Measurements from ENCODE around the gene DXO.
"Not testable (repeated sequence)": the region's sequence is repeated elsewhere in the genome, so short reads cannot be mapped to it uniquely, and the experiment has no call there.

- TF ChIP-seq, protein P1, sequence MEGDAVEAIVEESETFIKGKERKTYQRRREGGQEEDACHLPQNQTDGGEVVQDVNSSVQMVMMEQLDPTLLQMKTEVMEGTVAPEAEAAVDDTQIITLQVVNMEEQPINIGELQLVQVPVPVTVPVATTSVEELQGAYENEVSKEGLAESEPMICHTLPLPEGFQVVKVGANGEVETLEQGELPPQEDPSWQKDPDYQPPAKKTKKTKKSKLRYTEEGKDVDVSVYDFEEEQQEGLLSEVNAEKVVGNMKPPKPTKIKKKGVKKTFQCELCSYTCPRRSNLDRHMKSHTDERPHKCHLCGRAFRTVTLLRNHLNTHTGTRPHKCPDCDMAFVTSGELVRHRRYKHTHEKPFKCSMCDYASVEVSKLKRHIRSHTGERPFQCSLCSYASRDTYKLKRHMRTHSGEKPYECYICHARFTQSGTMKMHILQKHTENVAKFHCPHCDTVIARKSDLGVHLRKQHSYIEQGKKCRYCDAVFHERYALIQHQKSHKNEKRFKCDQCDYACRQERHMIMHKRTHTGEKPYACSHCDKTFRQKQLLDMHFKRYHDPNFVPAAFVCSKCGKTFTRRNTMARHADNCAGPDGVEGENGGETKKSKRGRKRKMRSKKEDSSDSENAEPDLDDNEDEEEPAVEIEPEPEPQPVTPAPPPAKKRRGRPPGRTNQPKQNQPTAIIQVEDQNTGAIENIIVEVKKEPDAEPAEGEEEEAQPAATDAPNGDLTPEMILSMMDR (IDR thresholded peaks at IDR 0.05) = not testable (repeated sequence)
- TF ChIP-seq POLR2A (IDR thresholded peaks at IDR 0.05) = not testable (repeated sequence)
Observed at GRCh38 chr6:31976065-31976464, 4.1 kb upstream of the DXO start.

Data from thyroid gland (tissue), 4 donors.